ENCODE data around the gene CHD2. TPM values are rescaled to one million over a fixed set of nuclear protein-coding genes. Genes with fewer than 3 reads are reported as not detected.

Gene CHD2
- polyA plus RNA-seq, 2 of the 4 experiments (the other 2 are of a cell fraction) = 29.5 to 68.2 TPM

GRCh38 chr15:92953566-92953965 lies 53.4 kb downstream of the CHD2 start:
- no peak for ATAC-seq
- no peak overlapping the region for H3K4me3 ChIP-seq
- H3K27ac ChIP-seq = no peak overlapping the region
- no peak for DNase-seq (ENCODE audit: low read depth in 1 of 2, low spot score in 1 of 2)
- FAIRE-seq = no peak
- CTCF ChIA-PET = interaction anchor here (0.8 to 2.1 kb wide), 10 partner anchors 22 to 157 kb away, joined by 3 to 7 read pairs (median 4); no protein-coding TSS in a partner anchor
- TF ChIP-seq NFE2L2 (conservative IDR thresholded peaks at IDR 0.05; ENCODE audit: low read length) = no peak
- no peak for TF ChIP-seq ESRRA (IDR thresholded peaks at IDR 0.05; ENCODE audit: borderline replicate concordance, low read length)
- TF ChIP-seq CHD4 (IDR thresholded peaks at IDR 0.05; ENCODE audit: borderline replicate concordance) = no peak
- peak; percentile 50 for TF ChIP-seq MAFK (IDR thresholded peaks at IDR 0.05; ENCODE audit: partially characterized antibody)
- POLR2A ChIA-PET = no interaction called here
- peaks cover 21% of the 10 kb centered on the region for H3K9me3 ChIP-seq
- H3K4me1 ChIP-seq = no peaks in the 10 kb centered on the region
- 93% methylated on average over 2 of the region's 2 CpGs for WGBS (ENCODE audit: missing lambda C conversion rate)
- H3K4me2 ChIP-seq = no peak overlapping the region

GRCh38 chr15:92954002-92954401 lies 53.9 kb downstream of the CHD2 start:
- no peak for ATAC-seq
- H3K4me3 ChIP-seq = no peak overlapping the region
- H3K9me3 ChIP-seq = peaks cover 16% of the 10 kb centered on the region
- no peak overlapping the region for H3K27ac ChIP-seq
- no peak for FAIRE-seq
- no peaks in the 10 kb centered on the region for H3K4me1 ChIP-seq
- no peak for DNase-seq (ENCODE audit: low read depth in 1 of 2, low spot score in 1 of 2)
- no peak for TF ChIP-seq RFX5 (IDR thresholded peaks at IDR 0.05)
- no peak for TF ChIP-seq TFCP2L1 (CRISPR knock-in tag; IDR thresholded peaks at IDR 0.05)
- TF ChIP-seq KDM5A (IDR thresholded peaks at IDR 0.05) = no peak
- TF ChIP-seq EHMT2 (IDR thresholded peaks at IDR 0.05; ENCODE audit: low read depth) = no peak
- no peak for TF ChIP-seq FOXS1 (CRISPR knock-in tag; IDR thresholded peaks at IDR 0.05)
- TF ChIP-seq MYC (IDR thresholded peaks at IDR 0.05; ENCODE audit: borderline replicate concordance, low read length) = no peak
- TF ChIP-seq E2F6 (IDR thresholded peaks at IDR 0.05; ENCODE audit: borderline replicate concordance, low read depth) = no peak
- no peak for TF ChIP-seq MAX (IDR thresholded peaks at IDR 0.05)
- no peak for TF ChIP-seq ZNF302 (CRISPR knock-in tag; IDR thresholded peaks at IDR 0.05)
- TF ChIP-seq CHD2 (IDR thresholded peaks at IDR 0.05; ENCODE audit: low read length, partially characterized antibody) = no peak
- TF ChIP-seq HOXA7 (CRISPR knock-in tag; IDR thresholded peaks at IDR 0.05) = no peak
- TF ChIP-seq CTCF (IDR thresholded peaks at IDR 0.05) = no peak
- TF ChIP-seq HEYL (CRISPR knock-in tag; IDR thresholded peaks at IDR 0.05) = no peak
- no peak for TF ChIP-seq FOSB (CRISPR knock-in tag; IDR thresholded peaks at IDR 0.05)
- TF ChIP-seq HOXB13 (CRISPR knock-in tag; IDR thresholded peaks at IDR 0.05; ENCODE audit: low read depth) = no peak
- no peak for TF ChIP-seq HMGXB4 (CRISPR knock-in tag; IDR thresholded peaks at IDR 0.05; ENCODE audit: borderline replicate concordance)
- TF ChIP-seq ESRRA (IDR thresholded peaks at IDR 0.05; ENCODE audit: borderline replicate concordance, low read length) = no peak
- TF ChIP-seq ZSCAN20 (CRISPR knock-in tag; IDR thresholded peaks at IDR 0.05) = no peak
- POLR2A ChIA-PET = no interaction called here
- WGBS (ENCODE audit: missing lambda C conversion rate) = 96% methylated on average over 6 of the region's 6 CpGs
- H3K4me2 ChIP-seq = no peak overlapping the region
- CTCF ChIA-PET = interaction anchor here (1.3 to 2.1 kb wide), 8 partner anchors 21 to 157 kb away, joined by 3 to 7 read pairs (median 5); no protein-coding TSS in a partner anchor

Data from A549 (cell line).